Placental pericyte (primary cell): Measurements from ENCODE around the gene HOMER1. TPM values are rescaled to one million over a fixed set of nuclear protein-coding genes. Genes with fewer than 3 reads are reported as not detected.

Source experiments
- small RNA-seq: library from RNA; depleted of rRNA; stranded (forward); fragments of <200 nt; gene quantifications from one replicate; pipeline ENCODE3, GENCODE V24; 2012; ENCODE audit warnings: low replicate concordance
- total RNA-seq: library from RNA; depleted of rRNA; stranded (reverse); fragments of >200 nt; gene quantifications from 2 replicates; pipeline ENCODE4 v1.2.3, GENCODE V29; 2012

Gene HOMER1, protein sequence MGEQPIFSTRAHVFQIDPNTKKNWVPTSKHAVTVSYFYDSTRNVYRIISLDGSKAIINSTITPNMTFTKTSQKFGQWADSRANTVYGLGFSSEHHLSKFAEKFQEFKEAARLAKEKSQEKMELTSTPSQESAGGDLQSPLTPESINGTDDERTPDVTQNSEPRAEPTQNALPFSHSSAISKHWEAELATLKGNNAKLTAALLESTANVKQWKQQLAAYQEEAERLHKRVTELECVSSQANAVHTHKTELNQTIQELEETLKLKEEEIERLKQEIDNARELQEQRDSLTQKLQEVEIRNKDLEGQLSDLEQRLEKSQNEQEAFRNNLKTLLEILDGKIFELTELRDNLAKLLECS
- total RNA-seq: 2.4 and 3.5 TPM in 2 replicates

DNA sequence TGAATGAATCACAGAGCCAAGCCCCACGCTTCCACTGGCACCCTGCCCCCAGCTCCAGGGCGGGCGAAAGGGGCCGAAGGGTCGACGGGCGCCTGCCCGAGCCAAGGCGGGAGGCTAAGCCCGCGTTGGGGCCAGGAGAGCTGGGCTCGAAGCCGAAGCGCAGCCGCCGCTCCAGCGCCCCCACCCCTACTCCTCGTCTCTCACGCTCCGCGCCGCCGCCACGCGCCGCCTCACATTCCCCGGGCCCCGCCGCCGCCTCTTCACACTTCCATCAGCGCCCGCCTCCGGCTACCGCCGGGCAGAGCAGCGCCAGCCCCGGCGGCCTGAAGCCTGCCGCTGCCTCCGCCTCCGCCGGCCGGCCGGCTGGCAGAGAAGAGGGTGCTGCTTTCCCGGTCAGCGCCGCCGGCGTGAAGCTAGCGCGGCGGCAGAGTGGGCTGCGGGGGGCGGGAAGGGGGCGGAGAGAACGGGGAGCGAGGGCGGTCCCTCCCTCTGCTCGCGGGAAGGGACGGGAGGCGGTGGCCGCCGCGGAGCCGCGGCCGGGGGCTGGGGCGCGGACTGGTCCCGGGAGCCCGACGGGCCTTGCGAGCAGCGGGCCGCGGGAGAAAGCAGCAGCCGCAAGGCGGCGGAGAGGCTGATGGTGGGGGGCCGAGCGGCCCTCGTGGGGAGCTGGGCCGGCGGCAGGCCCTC is at the start of gene HOMER1:
TSS of gene HOMER1 (minus strand) at position 431 of the 687 bp plus-strand sequence. CDS start 1,360 bp downstream, outside the sequence.

Small RNAs within 50 kb of the gene (small RNA-seq; reads per million reads assigned to genes)
- not detected for gene RF00019

Other genes with a start within 250 kb of the HOMER1 start
- 44.2 and 55.1 TPM in 2 replicates for gene TENT2, start 98.3 kb upstream of the HOMER1 start, total RNA-seq
- 0.29 and 2.0 TPM in 2 replicates for gene CMYA5, start 175.7 kb upstream of the HOMER1 start, total RNA-seq